ENCODE measurements around the gene SSH2.

SSH2 gene

DNA sequence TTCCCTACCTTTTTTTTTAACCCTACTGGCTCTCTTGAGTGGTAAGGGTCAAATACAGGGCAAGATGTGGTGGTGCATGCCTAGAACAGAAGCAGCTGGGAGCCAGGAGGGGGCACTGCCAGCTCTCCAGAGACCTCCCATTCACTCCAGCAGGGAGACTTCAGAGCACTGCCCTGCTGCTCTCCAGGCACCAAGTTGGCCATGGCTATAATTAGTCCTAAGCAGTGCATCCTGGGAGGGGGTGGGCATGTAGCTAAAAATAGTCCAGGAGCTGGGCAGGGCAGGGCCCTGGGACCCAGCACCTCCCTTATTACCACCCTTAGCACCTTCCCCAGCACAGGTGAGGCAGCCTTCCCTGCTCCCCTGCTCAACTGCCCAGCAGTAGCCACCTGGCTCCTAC, 310.8 kb downstream of the SSH2 start:
- DNase-seq = no peak

DNA sequence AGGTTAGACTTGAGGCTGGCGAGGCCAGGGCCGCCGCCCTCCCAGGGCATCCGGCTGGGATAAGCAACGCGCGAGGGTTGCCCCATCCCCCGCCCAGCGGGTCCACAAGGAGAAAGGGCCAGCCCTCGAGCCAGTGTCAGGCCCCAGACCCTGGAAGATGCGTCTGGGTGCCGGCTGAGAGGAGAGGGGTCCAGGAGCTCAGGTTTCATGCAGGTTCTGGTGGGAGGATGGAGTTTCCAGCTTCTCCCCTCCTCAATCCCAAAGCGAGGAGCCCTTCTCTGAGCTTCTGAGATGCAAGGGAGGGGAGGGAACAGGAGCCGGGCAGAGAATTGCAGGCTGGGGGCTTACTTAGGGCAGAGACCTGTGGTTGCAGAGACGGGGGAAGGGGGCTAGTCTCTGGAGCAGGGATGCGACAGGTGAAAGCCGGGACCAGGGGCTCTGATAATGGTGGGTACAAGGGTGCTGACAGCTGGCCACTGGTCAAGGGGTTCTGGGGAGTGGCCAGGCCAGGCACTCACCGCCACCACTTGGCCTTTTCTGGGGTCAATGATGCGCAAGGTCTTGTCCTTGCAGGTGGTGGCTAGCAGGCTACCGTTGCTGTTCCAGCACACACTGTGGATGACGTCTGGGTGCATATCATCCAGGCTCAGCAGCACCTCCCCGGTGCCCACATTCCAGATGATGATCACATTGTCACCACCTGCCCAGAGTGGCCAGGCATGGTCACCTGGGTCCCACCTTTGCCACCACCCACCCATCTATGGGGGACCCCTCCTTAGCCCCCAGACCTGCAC, 311.6 kb downstream of the SSH2 start:
- DNase-seq = no peak

DNA sequence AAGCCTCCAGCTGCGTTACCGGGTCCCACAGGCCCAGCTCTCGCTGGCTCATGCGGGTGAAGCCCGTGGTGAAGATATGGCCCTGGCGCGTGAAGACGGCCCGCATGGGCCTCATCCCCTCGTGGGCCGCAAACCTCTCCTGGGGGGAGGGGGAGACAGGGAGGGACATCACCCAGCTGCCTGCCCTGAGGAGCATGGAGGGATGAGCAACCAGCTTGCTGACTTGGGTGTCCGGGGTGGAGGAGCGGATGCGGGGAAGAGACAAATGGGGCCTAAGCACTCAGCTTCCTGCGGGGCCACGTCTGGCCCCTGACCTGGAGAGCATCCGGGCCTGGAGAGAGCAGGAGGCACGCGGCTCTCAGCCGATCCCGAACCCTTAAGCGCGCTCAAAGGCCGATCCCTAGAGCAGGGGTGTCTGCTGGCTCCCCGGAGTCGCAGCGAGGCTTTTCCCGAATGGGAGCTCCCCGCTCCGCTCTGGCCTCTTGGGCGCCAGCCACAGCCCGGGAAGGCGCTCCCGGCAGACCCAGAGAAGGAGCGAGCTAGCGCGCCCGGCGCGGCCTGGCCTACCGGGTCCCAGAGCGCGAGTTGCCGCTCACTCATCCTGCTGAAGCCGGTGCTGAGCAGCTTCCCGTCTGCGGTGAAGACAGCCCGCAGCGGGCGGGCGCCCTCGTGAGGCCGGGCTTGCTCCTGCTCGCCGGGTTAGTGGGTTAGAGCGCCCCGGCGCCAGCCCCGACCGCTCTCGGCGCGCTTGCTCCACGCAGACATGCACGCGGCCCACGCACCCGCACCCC, 312.4 kb downstream of the SSH2 start:
- peak; percentile 84 for DNase-seq

DNA sequence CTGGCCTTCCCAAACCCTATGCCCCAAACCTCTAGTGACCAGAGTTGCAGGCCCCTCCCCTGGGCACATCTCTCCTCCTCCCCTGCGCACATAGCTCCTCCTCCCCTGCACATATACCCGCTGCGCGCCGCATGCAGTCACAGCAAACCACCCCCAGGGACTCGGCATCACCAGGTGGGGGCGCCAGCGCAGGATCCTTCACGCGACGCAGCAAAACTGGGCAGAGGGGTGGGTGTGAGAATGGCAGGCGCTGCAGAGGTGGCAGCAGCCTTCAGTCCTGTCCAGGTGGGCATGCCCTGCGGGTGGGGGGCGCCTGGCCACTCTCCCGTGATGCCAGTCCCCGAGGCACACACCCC, 312.9 kb downstream of the SSH2 start:
- peak; percentile 91 for DNase-seq

DNA sequence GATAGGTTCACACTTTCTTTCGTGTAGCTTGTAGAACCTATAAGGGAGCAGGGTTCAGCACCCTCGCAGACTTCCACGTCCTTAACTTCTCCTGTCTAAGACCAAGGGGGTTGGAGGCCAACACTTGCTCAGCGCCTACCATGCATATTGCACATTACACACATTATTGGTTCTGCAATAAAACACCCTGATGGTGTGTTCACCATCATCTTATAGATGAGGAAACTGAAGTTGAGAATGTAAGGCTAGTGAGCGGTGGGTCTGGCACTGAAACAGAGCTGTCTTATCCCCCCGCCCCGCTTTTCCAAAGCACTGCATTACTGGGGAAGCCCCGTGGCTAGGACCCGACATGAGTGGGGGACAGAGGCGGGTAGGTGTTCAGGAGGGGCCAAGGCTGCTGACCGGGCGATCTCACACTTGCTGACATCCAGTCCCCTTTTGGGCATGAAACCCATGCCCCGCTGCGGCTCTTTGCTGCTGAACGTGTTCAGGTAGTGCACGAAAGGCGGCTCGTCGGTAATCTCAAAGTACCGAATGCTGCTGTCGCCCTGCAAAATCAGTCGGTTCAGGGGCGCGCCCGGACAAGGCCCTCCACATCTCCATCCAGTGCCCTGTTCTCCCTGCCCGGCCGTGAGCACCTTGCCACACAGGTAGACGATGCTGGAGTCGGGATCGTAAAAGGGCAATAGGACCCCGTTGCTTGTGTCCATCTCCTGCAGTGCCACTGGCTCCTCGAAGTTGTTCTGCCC, 313.6 kb downstream of the SSH2 start:
- DNase-seq = no peak

DNA sequence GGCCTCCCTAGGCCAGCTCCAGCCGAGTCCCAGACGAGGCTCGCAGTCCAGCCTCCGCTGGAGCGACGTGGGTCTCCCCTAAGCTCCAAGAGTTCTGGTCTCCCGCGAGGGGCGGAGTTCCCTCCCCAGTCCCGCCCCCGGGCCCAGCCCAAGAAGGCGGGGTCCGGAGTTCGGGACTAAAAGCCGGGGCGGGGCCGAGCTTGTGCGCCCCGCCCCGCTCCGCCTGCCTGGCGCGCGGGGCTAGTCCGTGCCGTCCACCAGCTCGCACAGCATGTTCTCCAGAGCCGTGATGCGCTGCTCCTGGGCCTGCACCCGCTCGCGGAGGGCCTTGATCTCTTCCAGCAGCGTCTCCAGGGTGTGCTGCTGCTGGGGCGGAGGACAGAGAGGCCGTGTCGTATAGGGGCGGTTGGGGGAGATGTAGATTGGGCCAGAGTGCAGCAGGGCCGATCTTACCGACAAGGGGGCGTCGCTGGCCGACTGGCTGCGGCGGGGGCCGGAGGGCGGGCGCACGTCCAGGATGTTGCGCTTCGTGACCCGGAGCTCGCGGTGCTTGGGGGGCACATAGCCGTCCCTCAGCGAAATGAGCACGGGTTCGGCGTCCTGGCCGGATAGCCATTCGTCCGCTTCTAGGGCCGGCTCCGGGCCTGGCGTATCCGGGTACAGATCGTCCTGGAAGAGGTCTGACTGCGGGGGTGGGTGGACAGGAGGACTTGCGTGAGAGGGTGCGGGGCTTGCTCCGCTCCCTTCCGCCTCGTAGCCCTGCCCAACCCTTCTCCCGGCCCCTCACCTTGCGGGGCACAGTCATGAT, 314.3 kb downstream of the SSH2 start:
- DNase-seq = peak; percentile 83

DNA sequence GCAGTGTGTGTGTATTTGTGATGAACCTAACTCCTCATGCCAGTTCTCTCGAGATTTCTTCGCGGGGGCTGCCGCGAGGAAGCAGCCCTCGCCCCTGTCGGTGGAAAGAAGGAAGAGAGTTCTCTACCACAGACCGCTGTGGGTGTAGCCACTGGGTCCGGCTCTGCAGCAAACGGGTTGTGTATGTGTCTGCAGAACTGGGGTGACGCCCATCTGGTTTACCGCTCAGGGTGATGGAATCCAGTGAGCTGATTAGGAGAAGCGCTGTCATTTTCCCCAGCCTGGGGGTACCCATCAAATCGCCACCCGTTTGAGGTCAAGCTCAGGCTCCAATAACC, 315.0 kb downstream of the SSH2 start:
- DNase-seq = peak; percentile 56

DNA sequence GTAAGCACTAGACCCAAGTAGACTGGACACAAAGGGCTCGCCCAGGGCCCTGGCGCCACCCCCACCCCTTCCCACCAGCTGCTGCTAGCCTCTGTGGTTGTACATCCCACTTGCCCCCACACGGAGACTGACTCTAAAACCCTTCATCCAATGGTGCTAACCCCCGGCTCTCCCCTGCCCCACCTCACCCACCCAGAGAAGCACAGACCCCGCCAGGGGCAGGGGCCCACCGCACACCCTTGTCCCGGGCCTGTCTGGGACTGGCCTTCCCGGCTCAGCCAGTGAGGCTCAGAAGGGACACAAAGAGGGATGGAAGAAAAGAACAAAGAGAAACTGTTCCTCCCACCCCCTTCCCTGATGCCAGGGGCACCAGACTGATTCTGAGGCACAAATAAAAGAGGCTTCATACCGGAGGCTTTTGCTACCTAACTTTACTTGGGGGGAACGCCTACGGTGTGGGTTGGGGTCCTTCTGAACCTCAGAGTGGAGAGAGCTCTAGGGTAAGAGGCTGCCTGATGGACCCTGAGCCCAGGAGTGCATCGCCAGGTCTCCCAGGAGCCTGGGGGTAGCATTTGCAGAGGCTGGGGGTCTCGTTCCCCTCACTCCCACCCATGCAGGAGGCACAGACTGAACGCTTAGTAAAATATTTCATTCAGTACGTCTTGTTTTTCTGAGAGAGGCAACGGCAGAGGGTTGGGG, 315.5 kb downstream of the SSH2 start:
- no peak for DNase-seq

DNA sequence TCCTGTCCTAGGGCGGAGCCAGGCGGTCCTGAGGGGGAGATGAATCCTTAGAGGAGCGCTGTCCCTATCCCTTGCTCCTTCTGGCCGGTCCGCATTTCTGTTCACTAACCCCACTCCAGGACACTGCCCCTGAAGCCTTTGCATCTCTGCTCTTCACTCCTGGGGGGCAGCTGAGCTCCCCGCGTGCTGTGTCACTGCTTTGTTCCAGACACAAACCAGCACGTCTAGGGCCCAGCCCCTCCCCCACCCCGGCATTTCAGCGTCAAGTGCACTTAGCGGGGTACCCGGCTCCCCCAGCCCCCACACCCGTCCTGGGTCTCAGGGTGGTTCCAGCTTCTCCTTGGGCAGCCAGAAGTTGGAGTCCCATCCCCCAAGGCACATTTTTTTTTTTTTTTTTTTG, 316.2 kb downstream of the SSH2 start:
- DNase-seq = no peak

DNA sequence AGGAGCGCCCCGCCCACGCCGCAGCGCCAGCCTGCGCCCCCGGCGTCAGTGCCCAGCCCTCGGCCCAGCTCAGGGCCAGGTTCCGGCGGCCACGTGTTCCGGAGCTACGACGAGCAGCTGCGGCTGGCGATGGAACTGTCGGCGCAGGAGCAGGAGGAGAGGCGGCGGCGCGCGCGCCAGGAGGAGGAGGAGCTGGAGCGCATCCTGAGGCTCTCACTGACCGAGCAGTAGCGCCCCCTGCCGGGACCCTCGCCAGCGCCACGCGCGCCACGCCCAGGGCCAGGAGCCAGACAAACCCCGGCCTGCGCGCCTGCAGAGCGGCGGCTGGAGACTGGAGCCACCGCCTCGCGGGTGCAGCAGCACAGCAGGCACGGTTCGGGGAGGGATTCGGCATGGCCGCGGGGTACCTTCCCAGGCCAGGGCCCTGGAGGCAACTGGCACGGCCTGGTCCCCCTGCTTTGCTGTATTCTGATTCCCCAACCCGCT, 316.6 kb downstream of the SSH2 start:
- peak; percentile 99 for DNase-seq

DNA sequence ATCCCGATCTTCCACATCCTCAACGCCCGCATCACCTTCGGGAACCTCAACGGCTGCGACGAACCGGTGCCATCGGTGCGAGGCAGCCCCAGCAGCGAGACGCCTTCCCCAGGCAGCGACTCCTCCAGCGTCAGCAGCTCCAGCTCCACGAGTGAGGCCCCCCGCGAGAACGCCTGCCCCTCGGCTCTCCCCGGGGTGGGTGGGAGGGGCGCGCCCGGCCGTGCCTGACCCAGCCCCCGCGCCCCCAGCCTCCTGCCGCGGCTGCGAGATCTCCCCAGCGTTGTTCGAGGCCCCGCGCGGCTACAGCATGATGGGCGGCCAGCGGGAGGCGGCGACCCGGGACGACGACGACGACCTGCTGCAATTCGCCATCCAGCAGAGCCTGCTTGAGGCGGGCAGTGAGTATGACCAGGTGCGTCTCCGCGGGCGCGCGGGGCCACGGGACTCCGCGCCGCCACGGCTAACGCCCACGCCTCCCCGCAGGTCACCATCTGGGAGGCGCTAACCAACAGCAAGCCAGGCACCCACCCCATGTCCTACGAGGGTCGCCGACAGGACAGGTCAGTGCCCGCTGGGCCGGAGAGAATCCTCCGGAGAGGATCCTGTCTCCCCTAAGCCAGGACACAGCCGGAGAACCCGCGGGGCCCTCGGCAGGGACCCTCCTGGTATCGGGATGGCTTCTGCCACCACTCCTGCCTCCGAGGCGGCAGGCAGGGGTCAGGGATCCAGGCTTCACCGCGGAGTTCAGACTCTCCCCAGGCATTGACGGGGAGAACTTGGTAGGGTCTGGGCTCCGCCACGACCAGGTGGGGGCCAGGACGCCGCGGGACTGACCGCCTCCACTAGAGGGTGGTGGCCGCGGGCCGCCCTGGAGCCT, 317.4 kb downstream of the SSH2 start:
- DNase-seq = no peak

DNA sequence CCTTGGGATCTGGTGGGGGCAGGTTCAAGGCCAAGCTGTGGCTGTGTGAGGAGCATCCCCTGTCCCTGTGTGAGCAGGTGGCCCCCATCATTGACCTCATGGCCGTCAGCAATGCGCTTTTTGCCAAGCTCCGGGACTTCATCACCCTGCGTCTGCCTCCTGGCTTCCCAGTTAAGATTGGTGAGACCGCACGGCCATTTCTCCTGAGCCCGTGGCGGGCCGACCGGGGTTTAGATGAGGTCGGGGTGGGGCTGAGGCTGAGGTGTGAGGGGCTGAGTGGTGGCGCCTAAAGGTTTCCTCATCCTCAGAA, 318.0 kb downstream of the SSH2 start:
- no peak for DNase-seq

DNA sequence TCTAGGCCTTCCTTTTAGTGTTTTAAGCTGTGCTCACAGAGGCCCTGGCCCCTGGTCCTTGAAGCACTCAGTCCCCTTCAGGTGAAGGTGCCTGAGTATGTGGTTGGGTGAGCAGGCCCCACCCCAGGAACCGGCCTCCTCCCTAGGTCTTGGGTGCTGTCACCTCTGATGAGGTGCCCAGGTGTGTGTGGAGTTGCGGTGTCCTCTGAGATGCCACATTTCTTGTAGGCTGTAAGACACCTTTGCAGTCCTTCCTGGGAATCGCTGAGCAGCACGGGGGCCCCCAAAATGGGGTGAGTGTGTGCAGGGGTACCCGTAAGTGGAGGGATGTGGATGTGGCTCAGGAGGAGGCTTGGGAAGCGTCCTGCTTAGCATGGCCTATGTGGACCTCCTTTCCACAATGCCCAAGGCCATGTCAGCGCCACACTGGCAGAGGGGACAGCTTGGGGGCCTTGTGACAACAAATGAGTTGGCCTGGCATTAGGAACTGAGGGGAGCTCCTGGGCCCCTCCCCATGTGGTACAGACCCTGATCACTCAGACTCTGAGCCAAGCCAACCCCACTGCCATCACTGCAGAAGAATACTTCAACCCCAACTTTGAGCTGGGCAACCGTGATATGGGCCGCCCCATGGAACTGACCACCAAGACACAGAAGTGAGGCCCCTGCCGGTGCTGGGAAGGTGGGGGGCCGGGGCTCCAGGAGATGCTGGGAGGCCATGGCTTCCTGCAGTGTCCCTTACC, 318.5 kb downstream of the SSH2 start:
- DNase-seq = no peak

DNA sequence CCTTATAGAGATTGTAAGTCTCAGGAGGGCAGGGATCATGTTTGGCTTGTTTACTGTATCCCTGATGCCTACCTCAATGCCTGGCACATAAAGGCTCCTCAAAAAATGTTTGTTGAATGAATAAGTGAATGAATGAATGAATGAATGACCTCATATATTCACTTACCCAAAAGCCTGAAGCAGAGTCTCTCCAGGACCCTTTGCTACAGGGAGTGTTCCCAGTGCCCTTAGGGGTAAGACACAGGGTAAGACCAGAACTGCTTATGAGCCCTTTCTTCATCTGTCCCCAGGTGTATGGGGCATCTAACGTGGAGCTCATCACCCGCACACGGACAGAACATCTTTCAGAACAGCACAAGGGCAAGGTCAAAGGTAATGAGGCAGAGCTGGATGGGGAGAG, 319.6 kb downstream of the SSH2 start:
- no peak for DNase-seq

DNA sequence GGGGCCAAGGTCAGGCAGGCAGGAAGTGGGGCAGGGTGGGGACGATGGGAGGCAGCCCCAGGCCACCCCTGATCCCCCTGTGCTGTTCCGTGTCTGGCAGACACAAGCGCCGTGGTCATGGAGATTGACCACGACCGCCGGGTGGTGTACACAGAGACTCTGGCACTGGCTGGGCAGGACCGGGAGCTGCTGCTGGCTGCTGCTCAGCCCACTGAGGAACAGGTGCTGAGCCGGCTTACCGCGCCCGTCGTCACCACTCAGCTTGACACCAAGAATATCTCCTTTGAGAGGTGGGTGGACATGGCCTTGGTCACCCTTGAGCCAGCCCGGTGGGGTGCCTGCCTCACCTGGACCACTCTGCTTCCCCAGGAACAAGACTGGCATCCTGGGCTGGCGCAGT, 321.0 kb downstream of the SSH2 start:
- DNase-seq = no peak

DNA sequence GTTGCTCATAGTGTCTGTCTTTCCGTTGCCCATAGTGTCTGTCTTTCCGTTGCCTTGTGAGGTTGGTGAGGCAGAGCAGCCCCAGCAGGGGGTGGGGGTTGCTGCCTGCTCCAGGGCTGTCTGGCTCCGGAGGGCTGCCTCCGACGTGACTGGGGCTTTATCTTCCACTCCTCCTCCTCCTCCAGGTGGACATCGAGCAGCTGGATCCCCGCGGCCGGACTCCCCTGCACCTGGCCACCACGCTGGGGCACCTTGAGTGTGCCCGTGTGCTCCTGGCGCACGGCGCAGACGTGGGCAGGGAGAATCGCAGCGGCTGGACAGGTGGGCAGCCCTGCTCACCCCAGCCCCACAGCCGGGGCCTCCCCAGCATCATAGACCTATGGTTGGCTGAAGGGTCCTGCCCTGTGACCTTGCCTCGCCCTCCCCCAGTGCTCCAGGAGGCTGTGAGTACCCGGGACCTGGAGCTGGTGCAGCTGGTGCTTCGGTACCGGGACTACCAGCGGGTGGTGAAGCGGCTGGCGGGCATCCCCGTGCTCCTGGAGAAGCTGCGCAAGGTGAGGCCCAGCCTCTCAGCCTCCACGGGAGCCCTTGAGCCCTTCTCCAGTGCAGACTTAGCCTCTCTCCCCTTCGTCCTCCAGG, 322.4 kb downstream of the SSH2 start:
- DNase-seq = no peak

DNA sequence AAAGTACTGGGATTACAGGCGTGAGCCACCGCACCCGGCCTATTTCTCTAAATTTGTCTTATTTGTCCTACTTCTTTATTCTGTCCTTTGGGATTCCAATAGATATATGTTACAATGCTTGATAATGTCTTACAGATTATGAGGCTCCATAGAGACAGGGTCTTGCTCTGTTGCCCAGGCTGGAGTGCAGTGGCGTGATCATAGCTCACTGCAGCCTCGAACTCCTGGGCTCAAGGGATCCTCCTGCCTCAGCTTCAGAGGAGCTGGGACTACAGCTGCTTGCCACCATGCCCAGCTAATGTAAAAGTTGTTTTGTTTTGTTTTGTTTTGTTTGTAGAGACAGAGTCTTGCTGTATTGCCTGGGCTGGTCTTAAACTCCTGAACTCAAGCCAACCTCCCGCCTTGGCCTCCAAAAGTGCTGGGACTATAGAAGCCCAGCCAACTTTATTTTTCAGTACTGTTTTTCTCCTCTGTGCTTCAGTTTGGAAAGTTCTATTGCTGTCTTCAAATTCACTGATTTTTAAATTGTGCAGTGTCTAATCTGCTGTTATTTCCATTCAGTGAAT, 326.8 kb downstream of the SSH2 start:
- no peak for DNase-seq

DNA sequence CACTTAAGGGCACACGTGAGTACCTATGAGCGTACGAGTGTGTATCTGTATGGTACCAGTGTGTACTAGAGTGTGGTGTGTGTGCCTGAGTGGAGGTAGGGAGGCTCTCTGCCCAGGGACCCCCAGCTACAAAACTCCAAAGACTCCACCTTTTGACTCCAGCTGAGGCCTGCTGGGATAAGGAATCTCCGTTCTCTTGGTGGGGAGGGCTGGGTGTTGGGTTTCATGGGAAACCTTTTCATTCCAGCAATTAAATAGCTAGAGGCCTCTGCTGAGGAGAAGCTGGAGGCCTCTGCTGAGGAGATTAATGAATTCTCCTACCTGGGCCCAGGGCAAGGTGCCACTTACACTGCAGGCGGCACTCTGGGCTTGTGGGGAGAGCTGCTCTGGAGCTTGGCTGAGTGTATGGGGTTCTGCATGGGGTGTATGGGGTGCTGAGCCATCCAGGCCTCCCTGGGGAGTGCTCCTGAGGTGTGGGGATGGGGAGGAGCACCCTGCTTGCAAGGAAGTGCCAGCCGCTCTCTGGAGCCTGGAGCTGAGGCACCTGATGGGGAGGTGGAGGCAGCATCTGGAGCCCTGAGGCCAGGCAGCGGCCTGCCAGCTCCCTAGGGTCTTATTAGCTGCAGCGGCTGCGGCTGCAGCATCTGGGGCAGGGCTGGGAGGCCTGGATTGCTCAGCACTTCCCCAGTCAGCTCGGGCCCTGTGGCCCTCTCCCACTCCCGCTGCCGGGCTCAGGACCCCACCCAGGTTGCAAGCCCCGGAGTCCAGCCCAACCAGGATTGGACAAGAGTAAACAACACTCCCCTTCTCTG, 332.5 kb downstream of the SSH2 start:
- DNase-seq = no peak

DNA sequence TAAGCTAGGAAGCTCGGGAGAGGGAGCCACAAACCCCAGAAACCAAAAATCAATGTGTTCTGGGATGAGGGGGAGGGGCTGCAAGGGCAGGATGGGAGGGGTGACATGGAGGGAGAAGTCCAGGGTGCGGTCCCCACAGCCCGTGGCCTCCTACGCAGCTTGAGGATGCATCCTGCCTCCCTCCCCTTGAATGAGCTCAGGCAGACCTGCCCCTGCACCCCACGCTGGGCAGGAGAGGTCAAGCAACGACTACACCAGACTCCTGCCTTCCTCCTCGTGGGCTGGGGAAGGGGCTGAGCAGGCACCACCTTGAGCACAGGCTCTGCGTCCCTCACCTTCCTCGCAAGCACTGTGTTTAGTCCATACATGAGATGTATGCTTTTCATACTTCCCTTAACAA, 333.2 kb downstream of the SSH2 start:
- no peak for DNase-seq
